ENCODE results near the gene RNF111.

DNA sequence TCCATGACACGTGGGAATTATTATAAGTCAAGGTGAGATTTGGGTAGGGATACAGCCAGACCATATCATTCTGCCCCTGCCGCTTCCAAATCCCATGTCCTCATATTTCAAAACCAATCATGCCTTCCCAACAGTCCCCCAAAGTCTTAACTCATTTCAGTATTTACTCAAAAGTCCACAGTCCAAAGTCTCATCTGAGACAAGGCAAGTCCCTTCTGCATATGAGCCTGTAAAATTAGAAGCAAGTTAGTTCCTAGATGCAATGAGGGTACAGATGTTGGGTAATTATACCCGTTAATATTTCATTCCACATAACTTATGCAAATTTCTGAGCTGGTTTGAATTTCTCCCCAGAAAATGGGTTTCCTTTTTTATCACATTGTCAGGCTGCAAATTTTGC lies 47.7 kb downstream of the RNF111 start:
- TF ChIP-seq CEBPB (IDR thresholded peaks at IDR 0.05) (no peak), JUN (IDR thresholded peaks at IDR 0.05) (no peak), POLR2A (IDR thresholded peaks at IDR 0.05; ENCODE audit: low read length) (no peak), TP53 (CRISPR knock-in tag; IDR thresholded peaks at IDR 0.05) (no peak), EP300 (IDR thresholded peaks at IDR 0.05) (no peak), FOSL2 (IDR thresholded peaks at IDR 0.05) (no peak), FOSL2 (CRISPR knock-in tag; IDR thresholded peaks at IDR 0.05) (no peak), SMC3 (IDR thresholded peaks at IDR 0.05) (no peak), KDM1A (IDR thresholded peaks at IDR 0.05; ENCODE audit: low read depth) (no peak), HDAC2 (IDR thresholded peaks at IDR 0.05) (no peak)
- TF ChIP-seq, protein P1, sequence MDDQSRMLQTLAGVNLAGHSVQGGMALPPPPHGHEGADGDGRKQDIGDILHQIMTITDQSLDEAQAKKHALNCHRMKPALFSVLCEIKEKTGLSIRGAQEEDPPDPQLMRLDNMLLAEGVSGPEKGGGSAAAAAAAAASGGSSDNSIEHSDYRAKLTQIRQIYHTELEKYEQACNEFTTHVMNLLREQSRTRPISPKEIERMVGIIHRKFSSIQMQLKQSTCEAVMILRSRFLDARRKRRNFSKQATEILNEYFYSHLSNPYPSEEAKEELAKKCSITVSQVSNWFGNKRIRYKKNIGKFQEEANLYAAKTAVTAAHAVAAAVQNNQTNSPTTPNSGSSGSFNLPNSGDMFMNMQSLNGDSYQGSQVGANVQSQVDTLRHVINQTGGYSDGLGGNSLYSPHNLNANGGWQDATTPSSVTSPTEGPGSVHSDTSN (IDR thresholded peaks at IDR 0.05): no peak
- TF ChIP-seq, protein P2, sequence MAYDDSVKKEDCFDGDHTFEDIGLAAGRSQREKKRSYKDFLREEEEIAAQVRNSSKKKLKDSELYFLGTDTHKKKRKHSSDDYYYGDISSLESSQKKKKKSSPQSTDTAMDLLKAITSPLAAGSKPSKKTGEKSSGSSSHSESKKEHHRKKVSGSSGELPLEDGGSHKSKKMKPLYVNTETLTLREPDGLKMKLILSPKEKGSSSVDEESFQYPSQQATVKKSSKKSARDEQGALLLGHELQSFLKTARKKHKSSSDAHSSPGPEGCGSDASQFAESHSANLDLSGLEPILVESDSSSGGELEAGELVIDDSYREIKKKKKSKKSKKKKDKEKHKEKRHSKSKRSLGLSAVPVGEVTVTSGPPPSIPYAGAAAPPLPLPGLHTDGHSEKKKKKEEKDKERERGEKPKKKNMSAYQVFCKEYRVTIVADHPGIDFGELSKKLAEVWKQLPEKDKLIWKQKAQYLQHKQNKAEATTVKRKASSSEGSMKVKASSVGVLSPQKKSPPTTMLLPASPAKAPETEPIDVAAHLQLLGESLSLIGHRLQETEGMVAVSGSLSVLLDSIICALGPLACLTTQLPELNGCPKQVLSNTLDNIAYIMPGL (CRISPR knock-in tag; IDR thresholded peaks at IDR 0.05; ENCODE audit: borderline replicate concordance): no peak
- TF ChIP-seq, protein P3, sequence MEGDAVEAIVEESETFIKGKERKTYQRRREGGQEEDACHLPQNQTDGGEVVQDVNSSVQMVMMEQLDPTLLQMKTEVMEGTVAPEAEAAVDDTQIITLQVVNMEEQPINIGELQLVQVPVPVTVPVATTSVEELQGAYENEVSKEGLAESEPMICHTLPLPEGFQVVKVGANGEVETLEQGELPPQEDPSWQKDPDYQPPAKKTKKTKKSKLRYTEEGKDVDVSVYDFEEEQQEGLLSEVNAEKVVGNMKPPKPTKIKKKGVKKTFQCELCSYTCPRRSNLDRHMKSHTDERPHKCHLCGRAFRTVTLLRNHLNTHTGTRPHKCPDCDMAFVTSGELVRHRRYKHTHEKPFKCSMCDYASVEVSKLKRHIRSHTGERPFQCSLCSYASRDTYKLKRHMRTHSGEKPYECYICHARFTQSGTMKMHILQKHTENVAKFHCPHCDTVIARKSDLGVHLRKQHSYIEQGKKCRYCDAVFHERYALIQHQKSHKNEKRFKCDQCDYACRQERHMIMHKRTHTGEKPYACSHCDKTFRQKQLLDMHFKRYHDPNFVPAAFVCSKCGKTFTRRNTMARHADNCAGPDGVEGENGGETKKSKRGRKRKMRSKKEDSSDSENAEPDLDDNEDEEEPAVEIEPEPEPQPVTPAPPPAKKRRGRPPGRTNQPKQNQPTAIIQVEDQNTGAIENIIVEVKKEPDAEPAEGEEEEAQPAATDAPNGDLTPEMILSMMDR (IDR thresholded peaks at IDR 0.05): no peak
- TF ChIP-seq, protein P4, sequence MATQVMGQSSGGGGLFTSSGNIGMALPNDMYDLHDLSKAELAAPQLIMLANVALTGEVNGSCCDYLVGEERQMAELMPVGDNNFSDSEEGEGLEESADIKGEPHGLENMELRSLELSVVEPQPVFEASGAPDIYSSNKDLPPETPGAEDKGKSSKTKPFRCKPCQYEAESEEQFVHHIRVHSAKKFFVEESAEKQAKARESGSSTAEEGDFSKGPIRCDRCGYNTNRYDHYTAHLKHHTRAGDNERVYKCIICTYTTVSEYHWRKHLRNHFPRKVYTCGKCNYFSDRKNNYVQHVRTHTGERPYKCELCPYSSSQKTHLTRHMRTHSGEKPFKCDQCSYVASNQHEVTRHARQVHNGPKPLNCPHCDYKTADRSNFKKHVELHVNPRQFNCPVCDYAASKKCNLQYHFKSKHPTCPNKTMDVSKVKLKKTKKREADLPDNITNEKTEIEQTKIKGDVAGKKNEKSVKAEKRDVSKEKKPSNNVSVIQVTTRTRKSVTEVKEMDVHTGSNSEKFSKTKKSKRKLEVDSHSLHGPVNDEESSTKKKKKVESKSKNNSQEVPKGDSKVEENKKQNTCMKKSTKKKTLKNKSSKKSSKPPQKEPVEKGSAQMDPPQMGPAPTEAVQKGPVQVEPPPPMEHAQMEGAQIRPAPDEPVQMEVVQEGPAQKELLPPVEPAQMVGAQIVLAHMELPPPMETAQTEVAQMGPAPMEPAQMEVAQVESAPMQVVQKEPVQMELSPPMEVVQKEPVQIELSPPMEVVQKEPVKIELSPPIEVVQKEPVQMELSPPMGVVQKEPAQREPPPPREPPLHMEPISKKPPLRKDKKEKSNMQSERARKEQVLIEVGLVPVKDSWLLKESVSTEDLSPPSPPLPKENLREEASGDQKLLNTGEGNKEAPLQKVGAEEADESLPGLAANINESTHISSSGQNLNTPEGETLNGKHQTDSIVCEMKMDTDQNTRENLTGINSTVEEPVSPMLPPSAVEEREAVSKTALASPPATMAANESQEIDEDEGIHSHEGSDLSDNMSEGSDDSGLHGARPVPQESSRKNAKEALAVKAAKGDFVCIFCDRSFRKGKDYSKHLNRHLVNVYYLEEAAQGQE (IDR thresholded peaks at IDR 0.05): no peak
- TF ChIP-seq, protein P5, sequence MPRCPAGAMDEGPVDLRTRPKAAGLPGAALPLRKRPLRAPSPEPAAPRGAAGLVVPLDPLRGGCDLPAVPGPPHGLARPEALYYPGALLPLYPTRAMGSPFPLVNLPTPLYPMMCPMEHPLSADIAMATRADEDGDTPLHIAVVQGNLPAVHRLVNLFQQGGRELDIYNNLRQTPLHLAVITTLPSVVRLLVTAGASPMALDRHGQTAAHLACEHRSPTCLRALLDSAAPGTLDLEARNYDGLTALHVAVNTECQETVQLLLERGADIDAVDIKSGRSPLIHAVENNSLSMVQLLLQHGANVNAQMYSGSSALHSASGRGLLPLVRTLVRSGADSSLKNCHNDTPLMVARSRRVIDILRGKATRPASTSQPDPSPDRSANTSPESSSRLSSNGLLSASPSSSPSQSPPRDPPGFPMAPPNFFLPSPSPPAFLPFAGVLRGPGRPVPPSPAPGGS (IDR thresholded peaks at IDR 0.05): no peak
